ENCODE results near the gene C2orf92. TPM values are rescaled to one million over a fixed set of nuclear protein-coding genes. Genes with fewer than 3 reads are reported as not detected.

C2orf92 gene
- polyA plus RNA-seq, 5 donors: 17.9 to 28.9 (median 20.9) TPM

- no peak for DNase-seq
Observed at GRCh38 chr2:97727296-97727695, 57.8 kb downstream of the C2orf92 start.

DNA sequence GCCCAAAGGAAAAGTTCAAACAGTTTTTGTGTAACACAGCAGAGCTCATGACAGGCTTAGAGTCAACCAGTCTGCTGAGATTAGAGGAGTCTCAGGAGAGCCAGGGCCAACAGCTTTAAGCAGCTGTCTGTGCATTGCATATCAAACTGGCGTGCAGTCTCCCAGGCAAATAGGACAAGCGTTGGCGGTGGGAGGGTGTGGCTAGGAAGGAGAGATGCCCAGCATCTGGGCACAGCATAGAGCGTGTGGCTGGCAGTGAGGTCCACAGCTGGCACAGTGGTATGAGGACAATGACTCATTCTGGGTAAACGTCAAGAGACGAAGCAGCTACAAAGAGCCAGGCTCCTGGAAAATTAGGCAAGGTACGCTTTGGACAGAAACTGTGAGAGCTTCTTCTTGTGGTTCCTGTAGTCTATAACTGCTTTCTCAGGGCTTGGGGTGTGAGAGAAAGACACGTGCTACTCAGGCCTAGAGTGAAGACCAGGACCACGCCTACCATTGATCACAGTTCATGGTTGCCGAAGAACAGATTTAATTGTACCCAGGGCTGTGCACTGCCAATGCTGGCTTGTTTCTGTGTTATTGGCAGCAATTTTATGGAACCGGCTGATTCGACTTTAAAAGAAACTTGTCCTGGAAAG is 58.7 kb downstream of the C2orf92 start:
- DNase-seq: peak; percentile 16 to 28

DNA sequence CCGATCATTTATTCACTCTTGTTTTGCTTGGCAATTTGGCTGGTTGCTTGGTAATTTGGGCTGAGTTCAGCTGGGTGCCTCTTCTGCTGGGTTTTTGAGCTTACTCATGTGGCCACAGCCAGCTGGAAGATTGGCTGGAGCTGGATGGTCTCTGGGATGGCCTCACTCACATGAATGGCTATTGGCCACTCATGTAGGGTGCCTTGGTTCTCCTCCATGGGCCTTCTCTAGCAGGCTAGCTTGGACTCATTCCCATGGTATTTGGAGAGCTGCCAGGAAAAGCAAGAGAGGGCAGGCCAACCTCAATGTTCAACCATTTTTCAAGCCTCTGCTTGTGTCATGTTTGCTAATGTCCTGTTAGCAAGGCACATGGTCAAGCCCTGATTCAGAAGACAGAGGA is 60.7 kb downstream of the C2orf92 start:
- no peak for DNase-seq

DNA sequence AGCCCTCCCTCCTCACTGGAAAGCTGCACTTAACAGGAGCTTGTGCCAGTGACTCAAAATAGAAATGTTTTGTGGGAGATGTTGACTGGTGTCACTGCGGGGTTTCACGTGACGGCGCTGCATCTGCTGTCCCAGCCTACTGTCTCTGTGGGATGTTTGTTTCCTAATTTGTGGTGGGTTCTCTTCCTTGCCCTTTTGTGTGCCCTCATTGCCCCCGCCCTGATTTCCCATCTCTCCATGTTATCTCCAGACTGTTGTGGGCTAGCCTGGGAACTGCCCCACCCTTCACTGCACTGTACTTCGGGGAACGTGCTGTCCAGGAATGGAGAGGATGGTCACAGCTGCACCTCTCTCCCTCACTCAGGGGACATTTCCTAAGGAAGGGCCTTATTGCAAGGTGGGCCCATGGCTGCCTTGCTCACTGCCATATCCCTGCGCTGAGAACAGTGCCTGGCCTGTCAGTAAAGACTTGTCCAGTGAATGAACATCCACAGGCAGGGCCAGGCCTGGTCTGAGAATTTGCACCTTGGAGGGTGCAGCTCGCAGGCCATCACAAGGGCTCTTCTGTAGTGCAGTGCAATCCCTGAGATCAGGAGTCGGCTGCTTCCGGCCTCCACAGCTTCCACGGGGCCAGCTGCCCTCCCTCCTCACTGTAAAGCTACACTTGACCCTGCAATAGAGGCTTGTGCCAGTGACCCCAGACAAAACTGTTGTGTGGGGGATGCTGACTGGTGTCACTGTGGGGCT is 61.9 kb downstream of the C2orf92 start:
- no peak for DNase-seq

GRCh38 chr2:97732436-97733340 is 63.2 kb downstream of the C2orf92 start:
- DNase-seq: no peak

- DNase-seq: no peak
Observed at GRCh38 chr2:97733341-97734035, 64.0 kb downstream of the C2orf92 start.

DNA sequence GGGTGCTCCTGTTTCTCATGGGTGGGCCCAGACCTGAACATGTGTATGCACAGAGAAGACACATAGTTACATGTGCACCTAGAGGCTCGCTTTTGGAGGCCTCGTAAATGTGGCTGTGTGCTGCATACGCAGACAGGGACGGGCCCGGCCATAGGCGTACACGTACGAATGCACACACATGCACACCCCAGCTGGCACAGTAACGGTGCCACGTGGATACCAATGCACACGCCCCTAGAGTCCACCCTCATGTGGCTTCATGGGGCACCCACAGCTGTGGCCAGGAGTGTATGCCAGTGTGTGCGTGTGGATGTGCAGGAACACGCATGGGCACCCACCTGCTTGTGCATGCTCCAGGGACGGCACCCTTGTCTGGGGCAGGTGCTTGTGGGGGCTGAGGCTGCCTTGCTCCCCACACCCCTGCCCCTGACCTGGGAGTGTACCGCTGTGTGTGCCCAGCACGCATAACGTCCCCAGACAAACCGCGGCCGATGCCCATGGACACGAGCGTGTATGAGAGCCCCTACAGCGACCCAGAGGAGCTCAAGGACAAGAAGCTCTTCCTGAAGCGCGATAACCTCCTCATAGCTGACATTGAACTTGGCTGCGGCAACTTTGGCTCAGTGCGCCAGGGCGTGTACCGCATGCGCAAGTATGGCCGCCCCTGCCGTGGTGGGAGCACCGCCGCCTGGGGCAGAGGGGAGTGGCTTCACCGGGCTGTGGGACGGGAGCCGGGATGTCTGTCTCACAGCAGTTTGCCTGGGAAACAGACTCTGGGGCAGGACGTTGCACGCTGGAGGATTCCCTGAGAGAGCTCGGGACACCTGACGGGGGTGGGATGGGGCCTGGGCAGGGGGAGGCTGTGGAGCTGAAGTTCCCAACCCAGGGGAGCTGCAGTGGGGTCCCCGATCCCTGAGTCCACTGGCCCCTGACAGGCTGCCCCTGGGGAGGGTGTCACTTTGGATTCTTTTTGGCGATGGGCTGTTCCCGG is 64.8 kb downstream of the C2orf92 start:
- DNase-seq: no peak

GRCh38 chr2:97735161-97735561 is 65.6 kb downstream of the C2orf92 start:
- no peak for DNase-seq

GRCh38 chr2:97736185-97736584 is 66.7 kb downstream of the C2orf92 start:
- no peak for DNase-seq

DNA sequence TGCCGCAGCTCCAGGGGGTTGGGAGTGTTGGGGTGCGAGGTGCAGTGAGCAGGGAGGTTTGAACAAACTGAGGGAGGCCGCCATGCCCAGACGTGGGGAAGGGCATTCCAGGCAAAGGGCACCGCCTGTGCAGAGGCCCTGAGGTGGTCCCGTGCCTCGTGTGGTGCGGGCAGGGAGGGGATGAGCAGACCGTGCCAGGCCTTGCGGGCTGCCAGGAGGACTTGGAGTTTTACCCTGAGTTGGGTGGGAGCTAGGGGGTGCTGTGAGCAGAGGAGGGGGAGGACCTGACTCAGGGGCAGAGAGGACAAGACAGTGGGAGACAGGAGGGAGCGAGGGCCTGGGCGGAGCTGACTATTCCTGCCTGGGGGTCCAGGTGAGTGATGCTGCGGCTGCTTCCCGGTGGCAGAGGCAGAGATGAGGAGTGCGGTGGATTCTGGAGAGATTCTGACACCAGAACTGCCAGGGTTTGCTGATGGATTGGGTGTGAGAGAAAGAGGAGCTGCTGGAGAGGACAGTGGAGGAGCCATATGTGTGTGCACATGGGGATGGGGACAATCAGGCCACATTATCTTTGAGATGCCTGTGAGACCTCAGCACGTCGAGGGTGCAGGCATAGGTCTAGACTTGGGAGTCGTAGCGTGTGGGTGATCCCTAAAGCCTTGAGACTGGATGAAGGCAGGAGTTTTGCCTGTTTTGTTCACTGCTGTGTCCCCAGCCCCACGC is 67.3 kb downstream of the C2orf92 start:
- DNase-seq: no peak

DNA sequence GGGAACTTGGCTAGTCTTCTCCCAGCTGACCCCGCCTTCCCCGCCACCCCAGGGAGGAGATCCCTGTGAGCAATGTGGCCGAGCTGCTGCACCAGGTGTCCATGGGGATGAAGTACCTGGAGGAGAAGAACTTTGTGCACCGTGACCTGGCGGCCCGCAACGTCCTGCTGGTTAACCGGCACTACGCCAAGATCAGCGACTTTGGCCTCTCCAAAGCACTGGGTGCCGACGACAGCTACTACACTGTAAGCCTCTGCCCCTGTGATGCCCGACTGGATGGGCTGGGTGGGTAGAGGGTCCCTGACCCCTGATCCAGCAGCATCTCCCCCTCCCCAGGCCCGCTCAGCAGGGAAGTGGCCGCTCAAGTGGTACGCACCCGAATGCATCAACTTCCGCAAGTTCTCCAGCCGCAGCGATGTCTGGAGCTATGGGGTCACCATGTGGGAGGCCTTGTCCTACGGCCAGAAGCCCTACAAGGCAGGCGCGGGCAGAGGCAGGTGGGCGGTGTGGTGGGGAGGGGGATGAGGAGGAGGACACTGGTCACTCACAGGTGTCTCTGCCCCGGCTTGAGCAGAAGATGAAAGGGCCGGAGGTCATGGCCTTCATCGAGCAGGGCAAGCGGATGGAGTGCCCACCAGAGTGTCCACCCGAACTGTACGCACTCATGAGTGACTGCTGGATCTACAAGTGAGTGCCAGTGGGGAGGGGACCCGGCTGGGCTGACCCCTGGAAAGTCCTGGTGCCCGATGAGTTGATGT is 68.1 kb downstream of the C2orf92 start:
- DNase-seq: no peak

GRCh38 chr2:97738179-97739019 is 68.9 kb downstream of the C2orf92 start:
- no peak for DNase-seq

DNA sequence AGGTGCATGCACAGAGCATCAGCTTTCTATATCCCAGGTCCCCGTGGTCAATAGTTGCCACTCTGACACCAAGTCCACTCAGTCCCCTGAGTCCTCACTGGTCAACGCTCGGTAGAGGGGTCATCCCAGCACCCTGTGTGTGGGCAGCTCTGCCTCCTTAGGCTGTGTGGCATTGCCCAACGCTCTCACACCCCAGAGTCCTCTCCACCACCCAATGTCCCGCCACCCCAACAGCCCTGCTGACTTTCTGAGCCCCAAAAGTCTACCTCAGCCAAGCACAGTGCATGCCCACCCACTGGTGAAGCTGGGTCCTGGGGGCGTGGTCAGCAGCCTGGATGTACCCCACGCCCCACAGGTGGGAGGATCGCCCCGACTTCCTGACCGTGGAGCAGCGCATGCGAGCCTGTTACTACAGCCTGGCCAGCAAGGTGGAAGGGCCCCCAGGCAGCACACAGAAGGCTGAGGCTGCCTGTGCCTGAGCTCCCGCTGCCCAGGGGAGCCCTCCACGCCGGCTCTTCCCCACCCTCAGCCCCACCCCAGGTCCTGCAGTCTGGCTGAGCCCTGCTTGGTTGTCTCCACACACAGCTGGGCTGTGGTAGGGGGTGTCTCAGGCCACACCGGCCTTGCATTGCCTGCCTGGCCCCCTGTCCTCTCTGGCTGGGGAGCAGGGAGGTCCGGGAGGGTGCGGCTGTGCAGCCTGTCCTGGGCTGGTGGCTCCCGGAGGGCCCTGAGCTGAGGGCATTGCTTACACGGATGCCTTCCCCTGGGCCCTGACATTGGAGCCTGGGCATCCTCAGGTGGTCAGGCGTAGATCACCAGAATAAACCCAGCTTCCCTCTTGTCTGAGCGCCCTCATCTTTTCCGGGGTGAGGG is 69.7 kb downstream of the C2orf92 start:
- no peak for DNase-seq

DNA sequence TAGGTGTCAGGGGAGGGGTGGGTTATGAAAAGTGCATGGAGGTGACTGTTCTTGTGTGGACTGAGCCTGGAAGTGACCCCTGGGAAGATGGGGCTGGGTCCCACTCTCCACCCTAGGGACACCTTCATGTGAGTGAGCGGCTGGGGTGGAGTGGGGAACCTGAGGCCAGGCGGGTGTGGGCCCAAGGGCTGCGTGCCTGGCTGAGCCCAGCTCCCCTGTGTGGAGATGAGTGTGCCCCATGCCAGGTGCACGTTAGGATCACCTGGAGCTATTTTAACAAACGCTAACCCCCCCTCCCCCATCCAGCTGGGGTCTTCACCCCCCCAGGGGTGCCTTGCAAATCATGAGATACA is 70.4 kb downstream of the C2orf92 start:
- DNase-seq: no peak

DNA sequence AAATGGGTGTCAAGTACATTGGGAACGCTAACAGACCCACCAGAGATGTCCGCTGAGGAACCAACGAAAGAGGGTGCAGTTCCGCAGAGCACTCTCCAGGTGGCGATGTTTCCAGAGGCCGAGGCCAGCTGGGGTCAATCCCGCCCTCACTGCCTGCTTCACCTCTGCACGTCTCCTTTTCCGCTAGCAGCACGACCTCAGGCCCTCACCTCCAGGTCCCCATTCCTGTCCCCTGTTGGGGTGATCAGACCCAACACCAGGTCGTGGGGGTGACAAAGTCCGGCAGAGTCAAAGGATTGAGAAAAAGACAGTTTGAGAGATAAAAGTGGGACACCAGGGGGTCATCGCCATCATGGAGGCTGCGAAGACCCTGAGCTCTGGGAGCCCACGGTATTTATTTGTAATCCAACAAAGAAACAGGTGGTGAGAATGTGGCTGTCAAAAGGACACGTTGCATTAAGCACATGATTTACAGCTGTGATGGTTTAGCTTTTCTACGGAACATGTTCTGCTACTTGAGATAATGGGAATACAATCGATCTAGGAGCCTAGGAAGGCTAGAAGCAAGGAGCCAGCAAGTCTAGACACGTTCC is 71.2 kb downstream of the C2orf92 start:
- no peak for DNase-seq

DNA sequence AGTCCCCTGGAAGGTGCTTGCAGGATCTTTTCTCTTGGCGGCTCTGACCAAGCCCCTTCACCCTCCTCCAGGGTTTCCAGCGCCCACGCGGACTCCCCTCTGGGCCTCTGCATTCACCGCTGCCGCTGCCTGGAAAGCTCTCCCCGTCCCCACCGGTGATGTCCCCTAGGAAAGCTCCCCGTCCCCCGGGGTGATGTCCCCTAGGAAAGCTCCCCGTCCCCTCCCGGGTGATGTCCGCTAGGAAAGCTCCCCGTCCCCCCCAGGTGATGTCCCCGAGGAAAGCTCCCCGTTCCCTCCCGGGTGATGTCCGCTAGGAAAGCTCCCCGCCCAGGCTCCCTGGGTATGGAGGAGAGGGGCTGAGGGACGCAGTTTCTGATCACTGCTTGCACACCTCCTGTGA is 71.7 kb downstream of the C2orf92 start:
- DNase-seq: no peak

GRCh38 chr2:97741686-97742085 is 72.2 kb downstream of the C2orf92 start:
- no peak for DNase-seq

Measured in right lung (tissue), 5 donors.